Pancreas (tissue), 10 donors: ENCODE results near the gene FOSB. TPM values are rescaled to one million over a fixed set of nuclear protein-coding genes. Genes with fewer than 3 reads are reported as not detected.
A peak's percentile ranks its signal among the peaks of the same experiment; 100 is the strongest.

Experiments
- ATAC-seq, 4 donors: fragments of 200-7000 bp; cut with Tn5 transposase; one replicate each; pipeline versions ENCODE4 v1.8.0 to v1.9.1; 2020; ENCODE audit warnings: mild to moderate bottlenecking in 4 of 4, moderate library complexity in 4 of 4
- DNase-seq, 6 donors: peaks; one replicate each; pipeline ENCODE4 v3.0.0-alpha.2; 2020
- FAIRE-seq: peaks from 2 replicates; lab custom pipeline; 2012; peaks lifted over from hg19 to GRCh38; lab: Jason Lieb, UNC
- H3K27ac ChIP-seq, 4 donors: fragments of 200-600 bp; sonication (generic); 1 replicate in 3 of 4; 2 replicates in 1 of 4; pipeline versions ENCODE4 v1.5.0 to v1.8.0; 2020
- H3K27me3 ChIP-seq, 4 donors: fragments of 200-600 bp; one replicate each; pipeline ENCODE4 v1.8.0; 2021
- H3K36me3 ChIP-seq, 3 donors: fragments of 200-600 bp; sonication (generic) in 1 of 3; one replicate each; pipeline versions ENCODE4 v1.5.0 to v1.8.0; 2020 to 2021
- H3K4me1 ChIP-seq, 3 donors: fragments of 200-600 bp; one replicate each; pipeline ENCODE4 v1.8.0; 2021
- H3K4me3 ChIP-seq, 4 donors: fragments of 200-600 bp; sonication (generic) in 2 of 4; one replicate each; pipeline versions ENCODE4 v1.5.0 to v1.8.0; 2020 to 2021
- H3K9me3 ChIP-seq, 4 donors: fragments of 200-600 bp; one replicate each; pipeline ENCODE4 v1.8.0; 2021
- CTCF ChIP-seq, 4 donors: fragments of 200-600 bp; sonication (generic) in 3 of 4; IDR thresholded peaks; one replicate each; pipeline versions ENCODE4 v1.5.0 to v1.8.0; 2021; ENCODE audit warnings: antibody characterized with exemption in 4 of 4
- WGBS, 2 donors: extraction: QIAGEN DNeasy Blood & Tissue Kit; methylation state at CpG; one replicate each; pipeline ENCODE4 v1.1.7; 2013; 5-methylcytosine and 5-hydroxymethylcytosine counted together
- intact Hi-C, 3 donors: fragments of 100-400 bp; cut with DNase I; formaldehyde crosslinking; loops; one replicate each; pipeline versions ENCODE4 v1.11.1 to v1.14.2; 2022
- polyA plus RNA-seq, 2 donors: library from polyadenylated mRNA; stranded (reverse); fragments of 200-250 nt; gene quantifications; one replicate each; pipeline ENCODE4 v1.2.3, GENCODE V29; 2013
- total RNA-seq, 6 donors: library from RNA; stranded (reverse); fragmentation: NEBNext Ultra II Directional in 4 of 6; extraction: Animal tissue kit (Norgen Biotek cat#: 25700) in 4 of 6; gene quantifications; one replicate each; pipeline versions ENCODE4 v1.2.1 to v1.2.4, GENCODE V29; 2021 to 2023
- donor health status: healthy with polysubstance abuse.
- donor health status: DM: no; HTN: no; CAD: no; lungs with moderate emphysema.
- donor health status: DM: no; HTN: no; CAD: no.
- donor health status: control.
- donor health status: control.
- donor health status: Bipolar disorder and iron deficiency.
- donor health status: DM: yes; HTN: yes; CAD: no.
- donor health status: DM: no; HTN: no; CAD: no.
- donor health status: DM: no; HTN: no; CAD: no.
- donor health status: DM: yes; HTN: yes; CAD: no.

The FOSB gene
- total and polyA plus RNA-seq, 8 donors: 0.79 to 21.6 (median 6.2) TPM

GRCh38 chr19:45471931-45472562 lies 4.3 kb downstream of the FOSB start:
- no peak overlapping the region for H3K4me3 ChIP-seq
- H3K9me3 ChIP-seq: no peaks in the 10 kb centered on the region
- no peaks in the 10 kb centered on the region for H3K27me3 ChIP-seq
- H3K27ac ChIP-seq: no peak overlapping the region
- intact Hi-C loops: loop anchor here in 1 of 3 donors (5.0 kb wide), 1 partner anchor 35 kb away; no protein-coding TSS in a partner anchor
- 50 to 55% methylated on average over 7 of the region's 7 CpGs for WGBS, 2 donors
- H3K4me1 ChIP-seq: peaks cover 0 to 13% (median 9%) of the 10 kb centered on the region in 3 donors
- ATAC-seq (no peak), DNase-seq (no peak), FAIRE-seq (no peak)
- H3K36me3 ChIP-seq: no peaks in the 10 kb centered on the region
- no peak for TF ChIP-seq CTCF (IDR thresholded peaks at IDR 0.05)

DNA sequence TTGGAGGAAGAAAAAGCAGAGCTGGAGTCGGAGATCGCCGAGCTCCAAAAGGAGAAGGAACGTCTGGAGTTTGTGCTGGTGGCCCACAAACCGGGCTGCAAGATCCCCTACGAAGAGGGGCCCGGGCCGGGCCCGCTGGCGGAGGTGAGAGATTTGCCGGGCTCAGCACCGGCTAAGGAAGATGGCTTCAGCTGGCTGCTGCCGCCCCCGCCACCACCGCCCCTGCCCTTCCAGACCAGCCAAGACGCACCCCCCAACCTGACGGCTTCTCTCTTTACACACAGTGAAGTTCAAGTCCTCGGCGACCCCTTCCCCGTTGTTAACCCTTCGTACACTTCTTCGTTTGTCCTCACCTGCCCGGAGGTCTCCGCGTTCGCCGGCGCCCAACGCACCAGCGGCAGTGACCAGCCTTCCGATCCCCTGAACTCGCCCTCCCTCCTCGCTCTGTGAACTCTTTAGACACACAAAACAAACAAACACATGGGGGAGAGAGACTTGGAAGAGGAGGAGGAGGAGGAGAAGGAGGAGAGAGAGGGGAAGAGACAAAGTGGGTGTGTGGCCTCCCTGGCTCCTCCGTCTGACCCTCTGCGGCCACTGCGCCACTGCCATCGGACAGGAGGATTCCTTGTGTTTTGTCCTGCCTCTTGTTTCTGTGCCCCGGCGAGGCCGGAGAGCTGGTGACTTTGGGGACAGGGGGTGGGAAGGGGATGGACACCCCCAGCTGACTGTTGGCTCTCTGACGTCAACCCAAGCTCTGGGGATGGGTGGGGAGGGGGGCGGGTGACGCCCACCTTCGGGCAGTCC lies 5.0 kb downstream of the FOSB start:
- H3K27me3 ChIP-seq: no peaks in the 10 kb centered on the region
- no peak overlapping the region for H3K27ac ChIP-seq
- FAIRE-seq (no peak), ATAC-seq (no peak), DNase-seq (no peak)
- H3K4me3 ChIP-seq: no peak overlapping the region
- 21 to 23% methylated on average over 40 to 44 of the region's 44 CpGs for WGBS, 2 donors
- peaks cover 0 to 13% (median 9%) of the 10 kb centered on the region in 3 donors for H3K4me1 ChIP-seq
- H3K36me3 ChIP-seq: no peaks in the 10 kb centered on the region
- no peak for TF ChIP-seq CTCF (IDR thresholded peaks at IDR 0.05)
- no peaks in the 10 kb centered on the region for H3K9me3 ChIP-seq
- intact Hi-C loops: loop anchor here in 1 of 3 donors (5.0 kb wide), 1 partner anchor 35 kb away; no protein-coding TSS in a partner anchor

- intact Hi-C loops: loop anchor here in 1 of 3 donors (5.0 kb wide), 1 partner anchor 36 kb away; no protein-coding TSS in a partner anchor
- no peak for DNase-seq
- no peak for FAIRE-seq
- TF ChIP-seq CTCF (IDR thresholded peaks at IDR 0.05): no peak
- Histone ChIP-seq H3K4me1 (peaks cover 0 to 13% (median 4%) of the 10 kb centered on the region in 3 donors), H3K9me3 (no peaks in the 10 kb centered on the region), H3K27me3 (no peaks in the 10 kb centered on the region), H3K27ac (no peak overlapping the region), H3K4me3 (no peak overlapping the region), H3K36me3 (no peaks in the 10 kb centered on the region)
- no peak for ATAC-seq
- 14 to 23% methylated on average over 5 of the region's 5 CpGs for WGBS, 2 donors
Observed at GRCh38 chr19:45473367-45473681, 5.5 kb downstream of the FOSB start.

DNA sequence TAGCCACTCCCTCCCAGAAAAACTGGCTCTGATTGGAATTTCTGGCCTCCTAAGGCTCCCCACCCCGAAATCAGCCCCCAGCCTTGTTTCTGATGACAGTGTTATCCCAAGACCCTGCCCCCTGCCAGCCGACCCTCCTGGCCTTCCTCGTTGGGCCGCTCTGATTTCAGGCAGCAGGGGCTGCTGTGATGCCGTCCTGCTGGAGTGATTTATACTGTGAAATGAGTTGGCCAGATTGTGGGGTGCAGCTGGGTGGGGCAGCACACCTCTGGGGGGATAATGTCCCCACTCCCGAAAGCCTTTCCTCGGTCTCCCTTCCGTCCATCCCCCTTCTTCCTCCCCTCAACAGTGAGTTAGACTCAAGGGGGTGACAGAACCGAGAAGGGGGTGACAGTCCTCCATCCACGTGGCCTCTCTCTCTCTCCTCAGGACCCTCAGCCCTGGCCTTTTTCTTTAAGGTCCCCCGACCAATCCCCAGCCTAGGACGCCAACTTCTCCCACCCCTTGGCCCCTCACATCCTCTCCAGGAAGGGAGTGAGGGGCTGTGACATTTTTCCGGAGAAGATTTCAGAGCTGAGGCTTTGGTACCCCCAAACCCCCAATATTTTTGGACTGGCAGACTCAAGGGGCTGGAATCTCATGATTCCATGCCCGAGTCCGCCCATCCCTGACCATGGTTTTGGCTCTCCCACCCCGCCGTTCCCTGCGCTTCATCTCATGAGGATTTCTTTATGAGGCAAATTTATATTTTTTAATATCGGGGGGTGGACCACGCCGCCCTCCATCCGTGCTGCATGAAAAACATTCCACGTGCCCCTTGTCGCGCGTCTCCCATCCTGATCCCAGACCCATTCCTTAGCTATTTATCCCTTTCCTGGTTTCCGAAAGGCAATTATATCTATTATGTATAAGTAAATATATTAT lies 6.1 kb downstream of the FOSB start:
- H3K9me3 ChIP-seq: no peaks in the 10 kb centered on the region
- H3K27me3 ChIP-seq: no peaks in the 10 kb centered on the region
- H3K36me3 ChIP-seq: no peaks in the 10 kb centered on the region
- DNase-seq: peak in 1 of 6 donors; percentile 16
- FAIRE-seq: no peak
- peaks cover 0 to 10% (median 0%) of the 10 kb centered on the region in 3 donors for H3K4me1 ChIP-seq
- H3K4me3 ChIP-seq: no peak overlapping the region
- WGBS, 2 donors: 49 to 56% methylated on average over 27 of the region's 27 CpGs
- H3K27ac ChIP-seq: no peak overlapping the region
- no peak for ATAC-seq
- no peak for TF ChIP-seq CTCF (IDR thresholded peaks at IDR 0.05)
- intact Hi-C loops: loop anchor here in 1 of 3 donors (5.0 kb wide), 1 partner anchor 37 kb away; no protein-coding TSS in a partner anchor
